22Rv1 (cell line): ENCODE measurements around the gene SREBF1.

Source experiments
- H3K27ac ChIP-seq: fragments of 450-650 bp; 2 replicates; pipeline ENCODE4 v1.5.1; 2017
- CTCF ChIP-seq: fragments of 450-650 bp; IDR thresholded peaks from 2 replicates; pipeline ENCODE4 v1.5.1; 2017; ENCODE audit warnings: mild to moderate bottlenecking
- ZFX ChIP-seq: fragments of 450-650 bp; IDR thresholded peaks from 2 replicates; pipeline ENCODE4 v1.6.1; 2017; ENCODE audit warnings: antibody characterized with exemption, borderline replicate concordance

Gene SREBF1

GRCh38 chr17:17836818-17837379 lies at the start of gene SREBF1:
Gene SREBF1, minus strand, starts transcription at chr17:17836986. Its CDS starts 169 bp downstream, at chr17:17836817.
- no peak for TF ChIP-seq CTCF
- TF ChIP-seq ZFX = no peak

GRCh38 chr17:17886226-17886625 lies 49.4 kb upstream of the SREBF1 start:
- H3K27ac ChIP-seq = no peak overlapping the region
- TF ChIP-seq ZFX (no peak), CTCF (no peak)

More at GRCh38 chr17:17836818-17837379, at the start of gene SREBF1:
- H3K27ac ChIP-seq = peak within 1 kb of the TSS; percentile 95

- TF ChIP-seq ZFX (no peak), CTCF (no peak)
- no peak overlapping the region for H3K27ac ChIP-seq
Observed at GRCh38 chr17:17884391-17885357, 47.9 kb upstream of the SREBF1 start.

GRCh38 chr17:17883801-17884200 lies 47.0 kb upstream of the SREBF1 start:
- H3K27ac ChIP-seq = no peak overlapping the region
- no peak for TF ChIP-seq ZFX
- TF ChIP-seq CTCF = no peak

- TF ChIP-seq CTCF (no peak), ZFX (no peak)
Observed at GRCh38 chr17:17882082-17882581, 45.3 kb upstream of the SREBF1 start.

GRCh38 chr17:17880577-17881196 lies 43.9 kb upstream of the SREBF1 start:
- no peak for TF ChIP-seq ZFX
- no peak for TF ChIP-seq CTCF
- no peak overlapping the region for H3K27ac ChIP-seq

More at GRCh38 chr17:17882082-17882581, 45.3 kb upstream of the SREBF1 start:
- no peak overlapping the region for H3K27ac ChIP-seq
